Skin of body (tissue), 2 donors: ENCODE measurements around the gene MAD1L1. TPM values are rescaled to one million over a fixed set of nuclear protein-coding genes. Genes with fewer than 3 reads are reported as not detected.

ENCODE experiments used
- DNase-seq: peaks from one replicate; lab custom pipeline; 2025; lab: John Stamatoyannopoulos, UW
- total RNA-seq: library from RNA; depleted of rRNA; stranded (reverse); fragments of >200 nt; gene quantifications from one replicate; pipeline ENCODE4 v1.2.3, GENCODE V29; 2014

Gene MAD1L1
- total RNA-seq, 1 donor from 2014 or later = 28.5 TPM

DNA sequence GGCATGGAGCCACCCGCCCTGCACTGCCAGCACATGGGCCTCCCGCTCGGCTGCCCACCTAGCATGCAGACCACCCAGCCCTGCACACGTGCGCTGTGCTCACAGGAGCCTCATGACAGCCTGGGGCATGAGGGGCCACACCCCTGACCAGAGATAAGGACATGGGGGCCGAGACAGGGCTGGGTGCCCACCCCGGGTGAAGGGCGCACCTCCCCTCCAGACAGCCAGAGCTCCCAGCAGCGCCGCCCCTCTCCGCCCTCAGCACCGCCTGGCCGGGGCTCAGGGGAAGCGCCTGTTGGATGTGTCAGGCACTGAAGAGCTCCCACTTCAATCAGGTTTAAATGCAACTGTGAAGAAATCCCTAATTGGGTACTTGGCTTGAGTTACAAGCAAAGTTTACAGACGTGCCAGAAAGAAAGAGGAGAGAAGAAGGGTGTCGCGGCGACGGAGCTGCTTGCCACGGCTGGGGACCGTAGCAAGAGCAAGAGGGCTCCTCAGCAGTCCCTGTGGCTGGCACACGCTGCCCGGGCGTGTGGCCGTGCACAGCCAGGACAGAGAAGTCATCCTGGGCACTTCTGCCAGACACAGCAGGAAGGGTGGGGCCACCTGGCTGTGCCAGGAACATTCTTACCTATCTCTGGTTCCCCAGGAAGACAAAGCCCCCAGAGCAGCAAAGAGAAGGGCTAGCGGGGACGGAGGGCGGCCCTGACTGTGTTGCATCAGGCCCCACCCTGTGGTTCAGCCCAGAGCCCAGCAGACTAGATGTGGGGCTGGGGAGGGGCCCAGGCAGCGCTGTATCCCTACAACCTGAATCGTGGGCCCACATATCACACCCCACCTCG lies 315.3 kb downstream of the MAD1L1 start:
- DNase-seq = no peak

DNA sequence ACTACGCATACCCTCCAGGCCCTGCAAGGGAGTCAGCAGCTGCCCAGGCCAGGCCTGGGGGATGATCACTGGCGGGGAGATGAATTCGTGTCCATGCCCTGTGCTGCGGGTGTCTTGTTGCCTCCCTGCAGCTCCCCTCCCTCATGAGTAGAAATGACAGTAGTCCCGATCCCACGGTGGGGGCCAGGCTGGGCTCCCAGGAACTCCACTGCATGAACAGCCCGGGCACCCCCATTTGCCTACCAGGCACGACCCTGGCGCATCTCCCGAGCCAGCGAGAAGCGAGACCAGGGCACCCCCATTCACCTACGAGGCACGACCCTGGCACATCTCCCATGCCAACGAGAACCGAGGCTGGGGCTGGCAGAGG lies 316.2 kb downstream of the MAD1L1 start:
- DNase-seq = no peak

DNA sequence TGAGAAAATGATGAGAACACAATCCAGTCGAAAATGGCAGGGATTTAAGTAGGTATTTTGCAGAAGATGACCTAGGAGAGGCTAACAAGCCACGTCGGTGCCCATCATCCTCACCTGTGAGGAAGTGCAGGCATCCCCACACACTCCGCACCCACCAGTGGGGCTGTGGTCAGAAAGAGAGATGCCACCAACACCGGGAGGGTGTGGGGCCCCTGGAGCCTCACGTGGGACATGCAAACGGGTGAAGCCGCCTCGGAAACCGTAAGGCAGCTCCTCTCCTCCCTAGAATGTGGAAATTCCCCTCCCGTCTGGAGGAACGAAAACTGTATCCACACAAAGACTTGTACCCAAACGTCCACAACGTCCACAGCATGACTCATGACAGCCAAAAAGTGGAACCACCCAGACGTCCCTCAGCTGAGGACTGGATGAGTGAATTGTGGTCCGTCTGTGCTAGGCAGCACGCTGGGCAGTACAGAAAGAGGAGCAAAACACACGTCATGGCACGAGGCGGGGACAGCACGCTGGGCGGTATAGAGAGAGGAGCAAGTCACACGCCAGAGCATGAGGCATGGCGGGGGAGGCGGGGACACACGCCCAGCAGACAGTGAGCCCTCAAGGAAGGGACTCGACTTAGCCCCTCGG lies 316.7 kb downstream of the MAD1L1 start:
- no peak for DNase-seq

DNA sequence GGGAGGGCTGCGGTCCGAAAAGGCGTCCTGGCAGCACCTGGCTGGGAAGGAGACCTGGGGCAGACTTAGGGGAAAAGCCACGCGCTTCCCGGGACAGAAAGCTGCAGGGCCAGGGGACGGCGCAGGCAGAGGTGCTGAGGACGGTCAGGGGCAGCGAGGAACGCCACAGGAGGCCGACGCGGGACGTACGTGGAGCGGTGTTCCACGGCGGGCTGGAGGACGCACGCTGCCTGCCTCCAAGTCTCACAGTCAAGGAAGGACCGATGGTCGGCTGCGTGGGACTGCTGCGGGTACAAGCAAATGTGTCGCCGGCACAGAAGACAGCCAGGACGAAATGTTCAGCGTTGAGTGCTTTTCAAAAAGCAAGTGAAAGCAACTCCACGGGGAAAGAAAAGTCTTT lies 317.4 kb downstream of the MAD1L1 start:
- no peak for DNase-seq

DNA sequence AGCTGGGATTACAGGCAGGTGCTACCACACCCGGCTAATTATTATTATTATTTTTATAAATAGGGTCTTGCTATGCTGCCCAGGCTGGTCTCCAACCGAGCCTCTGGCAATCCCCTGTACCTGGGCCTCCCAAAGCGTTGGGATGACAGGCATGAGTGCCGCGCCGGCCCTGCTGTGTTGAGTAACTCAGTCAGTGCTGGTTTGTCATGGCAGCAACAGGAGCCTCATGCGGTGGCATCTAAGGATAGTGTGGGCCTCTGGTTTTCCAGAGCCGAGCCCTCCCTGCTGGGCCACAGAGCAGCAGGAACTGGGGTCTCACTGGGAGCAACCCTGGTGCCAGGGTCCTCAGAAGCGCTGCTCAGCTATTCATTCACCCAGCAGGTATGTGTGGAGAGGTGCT lies 318.0 kb downstream of the MAD1L1 start:
- DNase-seq = no peak

DNA sequence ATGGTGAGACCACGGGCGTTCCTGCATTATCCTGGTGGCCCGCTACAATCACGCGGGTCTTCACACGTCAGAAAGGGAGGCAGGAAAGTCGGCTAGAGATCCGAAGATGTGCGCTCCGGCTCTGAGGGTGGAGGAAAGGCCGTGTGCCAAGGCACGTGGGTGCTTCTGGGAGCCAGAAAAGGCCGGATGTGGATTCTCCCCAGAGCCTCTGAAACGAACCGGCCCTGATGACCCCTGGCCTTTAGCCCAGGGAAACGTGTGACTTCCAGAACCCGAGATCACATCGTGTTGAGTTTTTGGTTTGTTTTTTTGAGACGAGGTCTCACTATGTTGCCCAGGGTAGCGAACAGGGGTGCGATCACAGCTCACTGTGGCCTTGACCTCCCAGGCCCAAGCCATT lies 318.4 kb downstream of the MAD1L1 start:
- DNase-seq = no peak

DNA sequence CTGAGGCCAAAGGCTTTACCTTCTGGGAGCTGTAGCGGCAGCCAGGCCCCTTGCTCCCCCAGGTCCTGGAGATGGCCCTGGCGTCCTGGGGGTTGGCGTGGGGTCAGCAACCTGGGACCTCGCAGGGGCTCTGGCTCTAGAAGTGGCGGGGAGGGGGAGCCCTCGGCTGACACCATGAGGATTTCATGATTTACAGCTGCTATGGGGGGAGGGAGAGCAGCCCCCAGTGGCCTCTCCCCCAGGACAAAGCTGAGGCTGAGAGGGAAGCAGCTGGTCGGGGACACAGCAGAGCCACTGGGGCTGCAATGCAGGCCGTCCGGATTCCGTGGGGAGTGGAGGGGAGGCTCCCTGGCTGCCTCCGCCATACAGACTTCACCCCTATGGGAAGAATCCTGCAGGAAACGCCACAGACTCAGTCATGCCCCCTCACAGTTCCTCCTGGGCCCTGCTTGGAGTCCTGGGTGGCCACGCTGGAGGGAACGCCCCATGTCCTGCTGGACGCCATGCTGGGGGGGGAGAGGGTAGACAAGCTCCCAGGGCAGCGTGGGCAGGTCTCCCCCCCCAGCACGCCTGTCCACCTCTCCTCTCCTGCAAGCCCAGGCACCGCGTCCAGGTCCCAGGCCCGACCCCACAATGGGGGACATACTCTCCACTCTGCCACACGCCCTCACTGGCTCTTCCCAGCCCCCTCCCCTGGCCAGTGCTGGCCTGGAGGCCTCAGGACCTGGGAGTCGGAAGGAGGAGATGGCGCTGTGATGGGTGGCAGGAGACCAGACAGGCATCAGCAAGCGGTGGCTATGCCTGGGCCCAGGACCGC lies 319.1 kb downstream of the MAD1L1 start:
- no peak for DNase-seq

DNA sequence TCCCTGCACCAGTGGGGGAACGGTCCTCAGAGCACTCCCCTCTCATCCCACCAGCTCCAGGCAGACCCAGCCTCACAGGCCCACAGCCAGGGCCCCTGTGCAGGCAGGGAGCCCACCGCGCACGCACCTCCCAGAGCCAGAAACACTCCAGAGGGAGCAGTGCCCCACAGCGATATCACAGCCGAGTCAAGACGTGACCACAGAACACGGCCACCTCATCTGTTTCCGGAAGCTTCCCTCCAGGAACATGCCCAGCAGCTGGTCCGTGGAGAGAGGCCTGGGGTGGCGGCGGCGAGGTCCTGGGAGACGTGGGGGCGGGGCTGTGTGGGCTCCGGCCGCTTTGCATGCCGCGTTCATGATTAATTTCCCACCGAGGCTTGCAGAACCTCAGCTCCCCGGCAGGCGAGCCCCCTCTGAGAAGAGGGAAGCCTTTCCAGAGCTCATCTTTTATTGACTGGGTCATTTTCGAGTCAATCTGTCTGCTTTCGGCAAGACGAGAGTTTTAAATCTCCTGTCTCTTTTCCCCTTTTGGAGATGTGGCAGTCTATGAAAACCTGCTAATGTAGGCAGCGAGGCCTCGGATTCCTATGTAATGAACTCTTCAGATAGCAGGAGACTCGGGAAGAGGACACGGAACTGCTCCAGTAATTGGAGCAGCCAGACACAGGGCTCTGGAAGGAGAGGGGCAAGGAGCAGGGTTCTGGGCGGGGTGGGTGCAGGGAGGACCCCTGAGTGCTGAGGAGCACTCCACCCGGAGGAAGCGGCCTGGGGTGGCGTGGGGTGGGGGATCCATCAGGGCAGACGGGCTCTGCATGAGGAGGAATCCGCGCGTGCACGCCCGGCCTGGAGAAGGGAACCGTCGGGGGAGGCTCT lies 319.9 kb downstream of the MAD1L1 start:
- DNase-seq = no peak

DNA sequence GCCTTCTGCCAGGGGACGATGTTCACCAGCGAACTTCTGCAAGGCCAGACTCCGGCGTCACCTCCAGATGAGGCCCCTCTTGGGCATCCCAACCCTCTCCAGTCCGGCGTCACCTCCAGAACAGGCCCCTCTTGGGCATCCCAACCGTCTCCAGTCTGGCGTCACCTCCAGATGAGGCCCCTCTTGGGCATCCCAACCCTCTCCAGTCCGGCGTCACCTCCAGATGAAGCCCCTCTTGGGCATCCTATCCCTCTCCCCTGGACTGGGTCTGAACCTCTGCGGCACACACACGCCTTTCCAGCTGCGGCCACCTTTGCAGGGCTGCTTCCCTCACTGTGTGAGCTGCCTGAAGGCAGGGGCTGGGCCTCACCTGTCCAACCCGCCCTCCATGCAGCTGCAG lies 321.2 kb downstream of the MAD1L1 start:
- DNase-seq = no peak

DNA sequence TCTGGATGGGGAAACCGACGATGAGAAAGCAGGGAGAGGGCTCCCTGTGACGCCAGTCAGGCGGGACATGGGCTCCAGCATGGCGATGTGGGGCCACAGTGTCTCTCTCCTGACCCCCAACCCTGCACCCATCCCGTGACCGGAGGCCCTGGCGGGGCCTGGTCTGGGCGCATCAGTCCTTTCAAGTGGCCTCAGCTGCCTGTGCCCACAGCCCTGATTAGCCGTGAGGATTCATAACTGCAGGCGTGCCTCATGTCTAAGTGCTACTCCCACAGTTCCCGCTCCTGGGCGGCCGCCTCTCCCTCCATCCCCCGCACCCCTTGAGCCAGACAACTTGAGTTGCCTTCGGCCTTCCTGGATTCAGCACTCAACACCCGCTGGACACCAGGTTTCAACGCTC lies 321.9 kb downstream of the MAD1L1 start:
- no peak for DNase-seq

DNA sequence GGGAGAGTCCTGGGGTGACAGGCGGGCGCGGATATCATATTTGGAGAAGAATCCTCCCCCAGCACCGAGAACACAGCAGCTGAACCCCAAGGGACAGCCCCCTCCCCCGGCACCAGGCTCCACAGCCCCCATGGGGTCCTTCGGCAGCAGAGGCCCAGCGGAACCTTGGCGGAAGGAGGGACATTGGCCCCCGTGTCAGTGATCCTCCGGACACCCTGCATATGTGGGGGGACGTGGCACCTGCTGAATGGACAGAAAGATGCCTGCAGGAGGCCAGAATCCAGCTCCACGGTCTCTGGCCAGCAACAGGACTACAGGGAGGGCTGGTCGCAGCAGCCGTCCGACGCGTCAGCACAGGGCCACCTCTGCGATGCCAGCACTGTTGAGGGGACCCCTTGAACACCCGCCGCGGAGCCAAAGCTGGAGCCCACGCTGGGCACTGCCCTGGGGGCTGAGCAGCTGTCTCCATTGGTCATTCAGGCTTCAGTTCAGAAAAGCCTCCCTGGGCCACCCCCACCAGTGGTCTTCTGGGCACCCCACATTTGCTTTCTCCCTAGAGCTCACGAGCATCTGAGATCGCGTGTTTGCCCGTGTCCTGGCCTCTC lies 322.6 kb downstream of the MAD1L1 start:
- no peak for DNase-seq

DNA sequence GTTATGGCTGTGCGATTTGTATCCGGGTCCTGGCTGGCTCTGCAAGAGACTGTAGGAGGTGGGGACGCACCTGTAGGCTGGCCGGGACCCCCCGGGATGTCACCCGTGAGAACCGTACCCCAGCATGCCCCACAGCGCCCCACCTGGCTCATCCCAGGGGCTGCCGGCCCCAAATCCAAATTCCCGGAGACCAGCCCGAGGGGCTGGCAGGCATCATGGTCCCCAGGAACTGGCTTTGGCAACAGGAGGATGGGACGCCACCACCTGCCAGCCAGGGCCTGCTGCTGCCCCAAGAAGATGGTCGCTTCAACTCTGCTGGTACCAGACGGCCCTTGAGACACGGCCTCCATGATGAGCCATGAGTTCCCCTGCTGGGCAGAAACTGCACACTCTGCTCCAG lies 323.3 kb downstream of the MAD1L1 start:
- DNase-seq = no peak

DNA sequence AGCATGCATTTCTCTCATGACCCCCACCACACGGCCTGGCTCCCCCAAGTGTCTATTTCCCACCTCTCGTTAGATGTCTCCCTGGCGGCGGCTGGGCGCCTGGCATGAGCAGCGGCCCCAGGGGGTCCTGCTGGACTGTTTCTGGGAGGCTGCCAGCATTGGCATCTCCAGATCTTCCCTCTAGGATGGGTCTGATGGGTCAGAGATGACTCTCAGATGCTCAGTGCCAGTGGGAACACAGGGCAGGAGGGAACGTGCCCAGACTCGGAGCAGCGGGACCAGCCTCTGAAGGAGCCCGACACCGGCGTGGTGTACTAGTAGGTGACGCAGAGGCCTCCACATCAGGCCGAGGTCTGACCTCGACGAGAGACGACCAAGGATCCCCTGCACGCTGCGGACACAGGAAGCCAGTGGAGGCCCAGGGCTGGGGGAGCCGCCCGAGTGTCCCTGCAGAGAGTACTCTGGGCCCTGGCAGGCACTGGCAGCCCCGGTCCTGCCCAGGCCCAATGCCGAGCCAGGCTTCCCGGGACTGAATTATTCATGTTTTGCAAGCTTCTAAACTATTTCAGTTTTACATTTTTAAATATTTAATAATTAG lies 323.8 kb downstream of the MAD1L1 start:
- DNase-seq = no peak

DNA sequence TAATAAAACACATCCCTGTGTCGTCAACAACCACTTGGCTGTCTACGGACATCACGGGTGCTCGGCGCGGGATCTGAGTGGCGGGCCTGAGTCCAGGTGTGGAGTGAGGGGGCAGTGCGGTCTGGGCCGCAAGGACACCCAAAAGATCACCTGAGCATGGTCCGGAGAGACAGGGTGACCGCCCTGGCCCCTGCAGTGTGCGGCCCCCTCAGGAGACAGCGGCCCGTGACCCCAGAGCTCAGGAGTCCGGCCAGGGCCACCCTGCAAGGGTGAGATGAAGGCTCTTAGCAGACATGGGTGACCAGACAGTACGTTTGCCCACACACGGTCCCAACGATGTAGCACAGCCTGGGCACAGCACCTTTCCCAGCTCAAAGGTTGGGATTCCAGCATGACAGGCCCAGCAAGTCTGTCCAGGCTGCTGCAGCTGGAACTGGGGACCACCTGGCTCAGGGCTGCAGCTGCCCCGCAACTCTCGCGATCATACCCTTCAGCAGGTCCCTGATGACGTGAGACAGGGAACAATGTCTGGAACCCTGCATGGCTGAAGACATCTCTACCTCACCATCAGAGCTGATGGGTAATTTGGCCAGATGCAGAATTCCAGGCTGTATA lies 324.9 kb downstream of the MAD1L1 start:
- no peak for DNase-seq

DNA sequence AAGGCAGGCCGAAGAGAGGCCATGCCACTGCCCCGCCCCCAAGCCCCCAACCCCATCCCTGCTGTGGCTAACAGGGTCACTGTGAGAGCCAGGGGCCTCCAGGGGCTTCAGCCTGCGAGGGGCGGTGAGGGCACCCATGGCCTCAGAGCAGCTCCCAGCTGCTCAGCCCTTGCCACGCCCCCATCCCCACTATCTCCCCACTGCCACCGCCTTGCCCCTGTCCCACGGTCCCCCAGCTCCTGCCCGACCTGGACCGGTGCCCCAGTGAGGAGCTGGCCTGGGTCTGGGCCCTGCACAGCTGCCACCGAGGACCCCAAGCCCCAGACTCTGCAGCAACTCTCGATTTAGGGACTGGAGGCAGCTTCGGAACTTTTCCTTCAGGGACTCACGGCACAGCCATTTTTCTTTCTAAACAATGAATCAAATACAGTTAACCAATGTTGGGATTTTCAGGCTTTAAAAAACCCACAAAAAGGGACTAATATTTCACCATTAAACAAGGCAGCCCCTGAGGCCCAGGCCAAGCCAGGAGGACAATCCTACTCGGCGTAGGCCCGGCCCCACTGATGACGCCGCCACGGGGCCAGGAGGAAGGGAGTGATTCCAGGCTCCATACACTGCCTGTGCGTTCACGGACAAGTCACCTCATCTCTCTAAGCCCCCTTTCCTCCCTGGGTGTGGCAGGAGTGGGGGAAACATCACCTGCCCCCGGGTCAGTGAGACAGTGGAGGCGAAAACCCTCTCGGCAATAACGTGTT lies 325.6 kb downstream of the MAD1L1 start:
- DNase-seq = no peak

DNA sequence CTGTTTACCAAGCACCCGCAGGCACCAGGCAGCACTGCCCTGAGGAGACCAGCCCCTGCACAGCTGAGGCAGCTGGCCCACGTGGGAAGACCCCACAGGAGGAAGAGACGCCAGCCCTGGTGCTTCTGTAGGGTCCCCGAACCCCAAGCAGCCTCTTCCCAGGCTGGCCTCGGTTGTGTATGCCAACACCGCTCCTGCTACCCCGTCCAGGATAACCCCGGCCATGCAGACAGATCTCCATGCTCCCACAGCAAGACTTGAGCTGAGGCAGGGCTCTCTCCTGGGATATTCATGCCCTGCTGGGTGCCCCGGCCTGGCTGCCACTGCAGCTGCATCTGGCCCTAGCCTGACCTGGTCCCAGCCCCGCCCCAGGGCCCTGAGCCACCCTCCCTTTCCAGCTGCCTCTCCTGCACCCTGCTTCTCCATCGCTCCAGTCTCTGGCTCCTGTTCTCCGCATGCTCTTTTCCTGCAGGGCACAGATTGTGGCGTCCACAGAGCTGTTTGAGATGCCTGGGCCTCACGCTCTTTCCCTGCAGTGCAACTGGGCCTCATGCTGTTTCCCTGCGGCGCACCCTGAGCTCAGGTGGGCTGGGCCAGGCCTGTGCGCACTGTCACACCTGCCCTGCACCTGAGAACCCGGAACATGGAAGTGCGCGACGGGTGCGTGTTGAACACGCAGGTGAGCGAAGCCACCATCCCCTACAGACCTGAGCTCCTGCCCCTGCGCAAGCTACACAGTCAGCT lies 326.5 kb downstream of the MAD1L1 start:
- DNase-seq = no peak

DNA sequence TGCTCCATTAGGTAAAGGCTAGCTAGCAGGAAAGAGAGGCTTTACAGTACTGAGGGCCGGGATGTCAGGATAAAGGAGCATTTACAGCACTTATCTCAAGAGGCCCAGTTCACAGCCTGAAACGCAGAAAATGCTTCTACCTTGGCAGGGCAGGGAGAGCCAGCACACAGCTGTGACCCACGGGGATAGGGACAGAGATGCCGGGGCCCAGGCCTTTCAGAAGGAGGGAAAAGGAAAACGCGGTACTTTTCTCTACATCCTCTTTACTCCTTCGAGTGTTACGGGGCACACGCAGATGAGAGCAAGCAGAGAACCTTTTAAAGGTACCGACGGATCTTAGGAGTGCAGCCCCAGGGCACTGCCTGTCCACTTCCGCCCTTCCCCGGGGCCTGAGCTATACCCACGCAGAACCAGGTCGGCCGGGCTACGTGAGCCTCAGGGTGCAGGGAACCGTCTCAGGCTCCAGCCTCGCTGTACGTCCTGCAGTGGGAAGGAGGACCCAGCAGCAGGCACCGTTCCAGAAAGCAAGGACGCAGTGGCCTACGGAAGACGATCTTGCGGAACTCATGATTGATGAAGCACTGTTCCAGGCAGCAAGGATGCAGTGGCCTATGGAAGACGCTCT lies 330.4 kb downstream of the MAD1L1 start:
- no peak for DNase-seq
